Measurements from ENCODE around the gene FMOD.

FMOD gene

DNA sequence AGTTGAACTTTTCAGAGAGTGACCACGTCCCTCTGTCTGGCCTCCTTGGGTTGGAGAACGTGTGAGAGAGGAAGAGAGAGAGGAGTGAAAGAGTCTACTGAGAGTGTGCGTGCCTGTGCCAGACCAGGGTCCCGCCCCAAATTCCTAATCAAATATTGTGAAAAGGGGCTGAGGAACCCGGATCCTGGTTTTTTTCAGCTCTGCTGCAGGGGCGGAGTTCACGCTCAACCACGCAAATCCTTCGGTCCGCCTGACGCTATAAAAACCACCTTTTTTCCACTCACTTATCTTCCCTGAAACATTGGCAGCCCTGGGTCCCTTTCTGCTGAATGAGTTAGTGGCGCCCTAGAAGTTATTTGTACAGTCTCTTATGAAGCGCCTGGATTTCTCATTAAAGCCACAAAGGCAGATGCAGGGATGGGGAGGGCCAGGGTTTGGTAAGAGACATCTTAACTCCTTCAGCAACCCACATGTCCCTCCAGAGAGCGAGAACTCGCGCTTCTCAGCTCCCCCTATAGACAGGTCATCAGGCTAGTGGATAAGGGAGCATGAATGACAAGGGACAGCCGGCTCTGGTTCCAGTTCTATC is at the start of gene FMOD:
Gene FMOD (minus strand): TSS at position 86 of the 589 bp plus-strand sequence. CDS start 2,852 bp downstream, outside the sequence.
- DNase-seq (ENCODE audit: low spot score) = peak; percentile 6

DNA sequence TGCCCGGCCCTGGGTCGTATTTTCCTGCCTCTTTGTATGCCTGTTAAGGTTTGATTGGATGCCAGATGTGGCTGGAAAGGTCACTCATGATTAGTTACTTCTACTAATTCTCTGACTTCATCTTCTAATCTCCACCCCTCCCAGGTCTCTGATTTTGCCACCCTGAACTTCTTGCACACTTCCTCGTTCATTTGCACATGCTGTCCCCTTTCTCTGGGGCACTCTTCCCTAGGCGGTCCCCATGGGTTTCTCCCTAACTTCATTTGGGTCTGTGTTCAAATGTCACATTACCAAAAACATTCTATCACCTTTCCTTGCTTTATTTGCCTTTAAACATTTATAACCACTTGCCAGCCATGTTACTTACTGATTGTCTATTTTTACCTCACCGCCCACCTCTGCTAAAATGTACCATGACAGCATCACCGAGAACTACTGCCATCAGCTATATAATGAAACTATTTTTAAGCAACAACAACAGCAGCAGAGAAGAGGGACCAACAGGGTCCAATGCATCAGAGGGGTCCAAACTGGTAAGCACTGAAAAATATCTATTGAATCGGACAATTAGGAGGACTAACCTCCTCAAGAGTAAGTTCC is 45.8 kb upstream of the FMOD start:
- DNase-seq (ENCODE audit: low spot score) = no peak

DNA sequence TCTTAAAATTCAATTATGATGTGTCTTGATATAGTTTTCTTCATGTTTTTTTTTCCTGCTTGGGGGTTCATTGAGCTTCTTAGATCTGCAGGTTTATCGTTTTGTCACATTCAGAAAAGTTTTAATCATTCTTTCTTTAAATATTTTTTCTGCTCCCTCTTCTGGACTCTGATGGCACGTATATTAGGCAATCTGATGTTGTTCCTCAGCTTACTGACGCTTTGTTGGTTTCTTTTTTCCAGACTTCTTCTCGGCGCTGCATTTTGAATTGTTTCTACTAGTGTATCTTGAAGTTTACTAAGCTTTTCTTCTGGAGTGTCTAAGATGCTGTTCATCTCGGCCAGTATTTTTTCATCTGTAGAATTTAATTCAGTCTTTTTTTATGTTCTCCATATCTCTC is 44.8 kb upstream of the FMOD start:
- DNase-seq (ENCODE audit: low spot score) = no peak

DNA sequence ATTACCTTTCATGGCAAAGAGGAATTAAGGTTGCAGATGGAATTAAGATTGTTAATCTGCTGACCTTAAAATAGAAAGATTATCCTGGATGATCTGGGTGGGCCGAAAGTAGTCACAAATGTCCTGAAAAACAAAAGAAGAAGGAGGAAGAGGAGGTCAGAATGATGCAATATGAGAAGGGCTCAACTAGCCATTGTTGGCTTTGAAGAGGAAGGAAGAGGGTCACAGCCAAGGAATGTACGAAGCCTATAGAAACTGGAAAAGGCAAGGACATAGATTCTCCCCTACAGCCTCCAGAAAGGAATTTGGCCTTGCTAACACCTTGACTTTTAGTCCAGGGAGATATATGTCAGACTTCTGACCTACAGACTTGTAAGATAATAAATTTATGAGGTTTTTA is 39.4 kb upstream of the FMOD start:
- no peak for DNase-seq (ENCODE audit: low spot score)

DNA sequence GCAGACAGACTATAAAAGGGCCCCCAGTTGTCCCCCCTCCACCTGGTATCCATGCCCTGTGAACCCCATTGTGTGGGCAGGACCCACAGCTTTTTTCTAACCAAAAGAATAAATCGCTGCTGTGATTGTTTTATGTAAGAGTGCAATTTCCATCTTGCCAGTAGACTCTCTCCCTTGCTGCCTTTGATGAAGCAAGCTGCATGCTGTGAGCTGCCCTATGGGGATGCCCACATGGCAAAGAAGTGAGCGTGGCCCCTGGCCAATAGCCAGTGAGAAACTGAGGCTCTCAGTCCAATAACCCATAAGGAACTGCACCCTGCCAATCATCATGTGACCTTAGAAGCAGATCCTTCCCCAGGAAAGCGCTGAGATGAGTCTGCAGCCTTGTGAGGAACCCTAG is 37.8 kb upstream of the FMOD start:
- DNase-seq (ENCODE audit: low spot score) = no peak

DNA sequence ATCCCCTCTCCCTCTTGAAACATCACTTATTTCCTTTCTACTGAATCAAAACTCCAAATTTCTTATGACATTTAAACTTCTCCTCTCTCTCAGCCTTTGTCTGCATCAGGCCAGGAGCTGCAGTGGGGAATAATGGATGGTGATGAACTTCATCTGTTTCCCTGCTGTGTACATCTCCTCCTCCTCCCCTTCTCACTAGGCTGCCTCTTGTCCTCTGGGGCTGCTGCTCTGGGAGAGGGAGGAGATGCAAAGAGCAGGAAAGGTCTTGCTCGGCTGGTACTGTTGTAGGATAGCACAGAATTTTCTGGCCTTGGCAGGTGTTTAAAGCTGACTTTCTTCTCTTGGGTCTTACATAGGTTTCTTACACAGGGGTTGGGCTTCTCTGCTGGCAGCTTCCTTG is 31.1 kb upstream of the FMOD start:
- no peak for DNase-seq (ENCODE audit: low spot score)

DNA sequence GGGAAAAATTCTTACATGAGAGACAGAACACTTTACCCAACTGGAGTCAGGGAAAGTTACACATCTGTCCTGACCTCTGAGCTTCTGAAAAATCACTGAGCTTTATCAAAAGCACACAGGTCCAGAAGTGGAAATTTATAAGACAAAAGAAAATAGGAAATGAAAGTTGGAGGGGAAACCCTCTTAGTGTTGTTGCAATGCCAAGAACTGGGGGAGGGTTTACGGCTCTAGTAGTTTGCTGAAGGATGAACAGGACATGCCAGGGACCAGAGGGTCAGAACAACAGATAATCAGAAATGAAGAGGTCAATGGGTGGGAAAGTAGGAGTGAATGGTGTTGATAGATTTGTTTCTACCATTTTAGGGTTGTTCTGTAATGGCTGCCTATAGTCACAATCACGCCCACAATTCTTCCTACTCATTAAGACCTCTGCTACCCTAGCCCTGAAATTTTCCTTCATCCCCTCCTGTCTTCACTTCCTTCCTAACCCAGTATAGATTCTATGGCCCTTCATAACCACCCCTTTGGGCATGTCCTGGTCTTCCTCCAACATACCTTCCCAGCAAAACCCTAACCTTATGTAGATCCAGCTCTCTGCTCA is 30.3 kb upstream of the FMOD start:
- no peak for DNase-seq (ENCODE audit: low spot score)

DNA sequence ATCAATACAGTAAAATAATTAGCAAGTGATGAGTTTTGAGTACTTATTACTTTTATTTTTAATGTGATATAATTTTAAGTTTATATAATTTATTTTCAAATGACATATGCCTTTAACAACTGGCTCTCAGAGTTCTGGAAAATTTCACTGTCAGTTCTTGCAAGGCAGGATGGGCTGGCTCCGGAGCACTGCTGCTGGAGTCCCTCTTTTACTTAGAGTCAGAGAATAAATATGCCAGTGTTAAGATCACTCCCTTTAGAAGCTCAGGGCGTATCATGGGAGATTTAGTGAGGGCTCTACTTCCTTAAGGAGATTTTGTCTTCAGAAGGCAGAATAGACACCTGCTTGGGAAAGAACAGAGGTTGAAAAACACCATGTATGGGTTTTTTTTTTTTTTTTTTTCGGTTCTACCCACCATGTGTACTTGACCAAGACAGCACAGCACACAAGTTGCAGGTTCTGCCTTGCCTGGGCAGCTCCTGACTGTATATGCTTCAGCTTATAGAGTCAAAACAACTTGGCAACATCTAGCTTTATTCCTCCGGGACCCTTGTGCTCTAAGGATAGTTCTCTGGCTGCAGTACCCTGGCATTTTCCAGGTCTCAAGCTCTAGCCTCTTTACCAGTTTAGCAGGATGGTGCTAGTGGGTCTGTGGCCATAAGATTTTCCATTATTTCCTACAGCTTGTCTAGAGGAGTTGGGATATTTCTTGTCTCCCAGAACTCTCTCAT is 29.7 kb upstream of the FMOD start:
- DNase-seq (ENCODE audit: low spot score) = no peak

DNA sequence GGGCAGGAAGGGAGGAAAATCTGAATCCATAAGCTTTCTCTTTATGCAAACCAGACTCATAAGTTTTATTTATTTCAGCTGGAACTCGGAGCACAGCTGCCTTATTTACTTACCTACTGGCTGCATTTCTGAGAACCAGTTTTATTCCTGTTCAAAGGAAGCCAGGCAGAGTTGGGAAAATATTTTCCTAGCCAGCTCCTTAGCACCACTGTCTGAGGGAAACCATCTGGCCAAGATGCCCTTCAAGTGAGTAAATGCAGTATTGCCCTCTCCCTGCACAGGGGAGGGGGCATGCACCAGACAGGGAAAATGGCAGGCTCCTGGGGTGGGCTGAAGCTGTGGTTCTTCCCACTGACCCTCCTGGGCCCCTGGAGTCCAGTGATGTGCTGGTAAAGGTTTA is 28.9 kb upstream of the FMOD start:
- no peak for DNase-seq (ENCODE audit: low spot score)

DNA sequence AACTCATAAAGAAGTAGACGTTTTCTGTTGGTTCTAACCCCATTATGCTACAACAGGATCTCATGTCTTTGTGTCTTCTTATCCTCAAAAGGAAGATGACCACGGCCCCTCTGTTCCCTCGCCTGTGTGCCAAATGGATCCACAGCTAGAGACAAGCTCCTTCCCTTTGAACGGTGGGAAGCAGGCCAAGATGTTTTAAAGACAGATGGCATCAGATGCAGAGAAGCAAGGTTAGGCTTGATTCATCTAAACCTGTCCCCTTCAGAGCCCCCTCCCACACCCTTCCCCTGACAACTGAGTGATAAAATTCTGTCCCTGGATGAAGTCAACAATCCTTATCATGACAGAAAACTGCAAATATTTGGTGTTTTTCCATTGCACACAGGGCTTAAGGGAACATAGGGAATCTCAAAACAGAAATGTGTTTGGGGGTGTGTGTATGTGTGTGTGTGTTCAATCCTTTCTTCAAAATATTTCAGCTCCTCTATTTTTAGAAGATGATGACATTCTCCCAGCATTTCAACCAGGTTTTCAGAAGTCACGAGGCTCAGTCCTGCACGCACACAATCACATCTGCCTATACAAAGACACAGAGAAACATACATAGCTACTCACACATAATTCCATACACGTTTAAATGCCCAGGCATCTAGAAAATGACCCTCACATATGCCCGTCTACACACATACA is 27.8 kb upstream of the FMOD start:
- no peak for DNase-seq (ENCODE audit: low spot score)

DNA sequence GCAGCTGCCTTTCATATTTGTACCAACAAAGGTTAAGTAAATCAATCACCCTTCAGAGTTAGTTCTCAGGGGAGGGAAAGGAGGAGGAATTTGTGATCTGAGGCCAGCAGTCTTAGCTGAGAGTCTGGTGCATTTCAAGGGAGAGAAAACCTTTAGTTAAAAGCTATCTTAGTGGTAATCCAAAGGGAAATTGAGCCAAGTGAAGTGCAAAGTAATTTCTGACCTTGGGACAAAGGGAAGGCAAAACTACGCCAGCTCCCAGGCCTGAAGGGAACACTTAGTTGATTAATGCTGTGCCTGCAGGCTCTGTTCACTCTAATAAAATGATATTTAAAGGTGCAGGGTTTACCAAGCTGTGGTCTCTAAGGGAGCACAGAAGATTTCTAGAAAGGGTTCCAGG is 23.1 kb upstream of the FMOD start:
- DNase-seq (ENCODE audit: low spot score) = no peak

DNA sequence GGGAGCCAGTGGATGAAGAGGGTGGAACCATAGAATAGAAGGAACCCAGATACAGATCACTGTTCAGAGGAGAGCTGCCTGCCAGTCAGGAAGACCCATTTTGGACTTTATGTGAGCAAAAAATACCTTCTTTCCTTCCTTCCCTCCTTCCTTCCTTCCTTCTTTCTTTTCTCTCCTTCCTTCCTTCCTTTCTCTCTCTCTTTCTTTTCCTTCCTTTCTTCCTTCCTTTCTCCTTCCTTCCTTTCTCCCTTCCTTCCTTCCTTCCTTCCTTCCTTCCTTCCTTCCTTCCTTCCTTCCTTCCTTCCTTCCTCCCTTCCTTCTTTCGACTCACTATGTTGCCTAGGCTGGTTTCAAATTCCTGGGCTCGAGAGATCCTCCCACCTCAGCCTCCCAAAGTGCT is 22.1 kb upstream of the FMOD start:
- no peak for DNase-seq (ENCODE audit: low spot score)

DNA sequence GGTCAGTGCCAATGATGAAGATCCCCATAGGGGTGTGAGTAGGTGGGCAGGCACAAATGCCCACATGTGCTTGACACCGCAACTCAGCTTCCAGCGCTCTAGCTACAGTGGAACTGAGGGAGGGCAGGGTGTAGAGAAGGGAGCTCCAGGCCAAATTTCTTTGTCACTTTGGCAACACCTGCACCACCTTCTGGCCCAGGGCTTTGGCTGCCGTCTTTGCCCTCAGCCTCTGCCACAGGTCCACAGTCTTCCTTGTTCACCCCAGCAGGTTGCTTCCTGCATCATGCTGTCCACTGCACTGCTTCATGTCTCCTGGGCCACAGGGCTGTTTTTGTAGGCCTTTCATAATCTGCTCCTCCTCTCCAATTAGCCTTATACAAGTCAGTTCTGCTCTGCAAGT is 20.4 kb upstream of the FMOD start:
- no peak for DNase-seq (ENCODE audit: low spot score)

DNA sequence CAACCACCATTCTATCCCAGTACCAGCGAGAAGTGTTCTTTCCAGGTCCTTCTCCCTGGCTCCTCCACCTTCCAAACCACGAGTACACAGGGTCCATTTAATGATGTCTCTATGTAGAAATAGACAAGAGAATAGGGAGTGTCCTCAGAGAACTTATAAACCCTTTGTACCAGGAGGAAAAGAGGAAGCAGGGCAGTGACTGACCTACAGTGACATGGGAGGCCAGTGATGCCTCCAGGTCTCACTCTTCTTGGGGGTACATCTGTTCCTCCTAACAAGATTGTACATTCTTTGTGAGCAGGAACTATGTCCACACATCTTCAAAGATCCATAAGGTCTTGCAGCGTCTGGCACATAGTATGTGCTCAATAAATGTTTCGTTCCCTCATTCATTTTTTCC is 18.7 kb upstream of the FMOD start:
- no peak for DNase-seq (ENCODE audit: low spot score)

DNA sequence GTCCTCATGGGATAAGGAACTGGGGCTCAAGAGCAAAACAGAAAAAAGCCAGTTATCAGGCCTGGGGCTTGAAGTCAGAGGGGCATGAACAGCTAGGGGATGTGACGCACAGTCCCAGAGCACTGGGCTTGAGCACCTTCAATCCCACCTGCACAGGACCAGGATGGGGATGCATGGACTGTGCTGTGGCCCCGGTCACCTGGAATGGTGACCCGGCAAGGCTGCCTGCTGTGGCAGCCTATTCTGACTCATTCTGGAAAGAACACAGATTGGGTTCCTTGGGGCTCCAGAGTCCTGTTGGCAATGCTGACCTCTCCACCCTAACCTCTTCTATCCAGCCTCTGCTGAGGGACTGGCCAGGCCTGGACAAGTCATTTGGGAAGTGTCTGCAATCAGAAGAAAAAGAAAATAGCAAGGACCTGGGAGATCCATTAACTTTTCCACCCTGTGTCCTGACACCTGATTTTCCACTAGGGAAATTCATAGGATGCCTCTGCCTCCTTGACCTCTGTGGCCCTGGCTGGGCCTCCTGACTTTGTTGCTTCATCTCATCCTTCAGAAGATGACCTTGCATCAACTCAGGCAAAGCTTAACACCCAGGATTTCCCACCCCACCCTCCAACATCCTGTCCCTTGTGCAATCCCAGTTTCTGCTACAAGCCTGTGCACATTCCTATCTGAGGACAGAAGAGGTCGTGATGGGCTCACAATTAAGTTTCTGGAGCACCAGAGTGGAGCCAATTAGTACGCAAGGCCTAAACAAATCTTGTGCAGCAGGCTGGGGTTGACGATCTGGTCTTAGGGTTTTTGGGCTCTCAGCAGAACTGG is 17.9 kb upstream of the FMOD start:
- no peak for DNase-seq (ENCODE audit: low spot score)

DNA sequence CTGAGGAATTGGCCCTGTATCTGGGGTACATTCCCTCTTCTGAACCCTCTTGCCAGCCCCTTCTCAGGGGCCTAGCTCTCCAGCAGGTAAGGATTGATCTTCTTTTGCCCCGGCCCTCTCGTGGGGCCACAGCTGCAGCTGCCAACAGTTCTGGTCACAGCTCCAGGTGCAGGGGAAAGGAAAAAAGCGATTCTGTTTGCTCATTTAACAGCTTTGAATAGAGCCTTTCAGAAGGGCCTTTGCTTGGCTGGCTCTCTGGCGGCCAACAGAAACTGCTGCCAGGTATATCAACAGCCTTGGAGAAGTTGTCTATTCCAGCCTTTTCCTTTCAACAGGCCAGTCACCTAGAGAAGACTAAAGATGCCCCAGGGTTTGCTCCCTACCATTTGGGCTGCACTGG is 16.1 kb upstream of the FMOD start:
- DNase-seq (ENCODE audit: low spot score) = no peak

DNA sequence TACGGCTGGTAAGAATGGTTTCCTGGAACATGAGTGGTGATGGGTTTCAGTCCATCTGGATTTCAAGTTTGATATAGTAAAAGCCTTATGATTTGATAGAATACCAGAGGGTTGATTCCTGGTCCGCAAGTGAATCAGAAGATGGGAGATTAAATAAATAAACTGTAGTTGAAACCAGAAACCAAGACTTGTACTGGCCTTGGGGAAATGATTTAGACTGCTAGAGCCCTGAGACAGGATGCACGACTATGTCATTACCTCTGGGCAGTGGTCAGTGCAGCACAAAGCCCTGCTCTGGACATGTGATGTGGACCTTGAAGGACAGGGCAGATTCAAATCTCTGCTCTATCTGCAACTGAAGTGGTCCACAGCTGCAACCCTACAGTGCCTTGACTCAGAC is 15.6 kb upstream of the FMOD start:
- no peak for DNase-seq (ENCODE audit: low spot score)

DNA sequence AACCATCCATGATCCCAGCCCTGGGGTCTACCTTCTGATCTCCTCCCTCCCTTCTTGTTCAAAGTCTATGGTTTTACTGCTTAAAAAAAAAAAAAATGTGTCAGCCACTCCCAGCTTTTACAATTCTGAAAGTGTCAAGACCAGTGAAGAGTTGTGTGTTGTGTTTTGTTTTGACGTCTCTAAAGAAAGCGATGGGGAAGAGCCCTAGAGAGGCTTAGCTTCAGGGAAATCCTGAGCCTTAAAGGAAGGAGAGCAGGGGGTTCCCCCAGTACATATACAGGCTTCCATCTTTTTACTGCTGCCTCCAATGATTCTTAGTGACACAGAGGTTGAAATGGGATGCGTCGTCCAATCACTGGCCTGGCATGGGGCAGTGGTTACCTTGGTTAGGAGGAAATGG is 13.9 kb upstream of the FMOD start:
- DNase-seq (ENCODE audit: low spot score) = no peak

DNA sequence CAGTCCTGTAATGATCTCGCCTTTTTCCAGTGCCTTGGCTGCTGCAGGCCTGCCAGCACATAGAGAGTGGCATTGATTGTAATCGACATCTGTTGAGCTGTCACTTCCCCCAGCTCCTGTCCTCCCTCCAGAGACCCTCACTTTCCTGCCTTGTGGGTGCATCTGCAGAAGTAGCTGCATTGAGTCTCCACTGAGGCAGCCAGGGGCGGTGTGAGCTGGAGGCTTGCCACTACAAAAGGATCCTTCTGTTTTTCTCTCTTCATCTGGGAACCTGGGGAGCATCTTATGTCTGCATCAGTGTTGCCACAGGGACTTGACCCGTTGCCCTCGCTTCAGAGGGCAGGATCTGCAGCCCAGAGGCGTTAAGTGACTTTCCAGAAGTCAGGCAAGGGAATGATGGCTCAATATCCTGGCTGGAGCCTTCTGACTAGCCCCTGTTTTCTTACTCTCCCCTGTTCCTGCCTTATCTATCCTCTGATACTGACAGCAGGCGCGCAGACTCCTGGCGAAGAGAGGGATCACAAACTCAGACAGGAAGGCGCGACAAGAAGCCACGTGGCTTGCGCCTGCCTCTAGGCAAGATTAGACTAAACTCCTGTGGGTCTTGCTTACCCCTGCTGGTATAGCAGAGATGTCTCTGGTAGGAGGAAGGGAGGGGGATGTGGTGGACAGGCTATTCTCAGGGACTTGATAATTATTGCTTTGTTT is 13.3 kb upstream of the FMOD start:
- DNase-seq (ENCODE audit: low spot score) = no peak

DNA sequence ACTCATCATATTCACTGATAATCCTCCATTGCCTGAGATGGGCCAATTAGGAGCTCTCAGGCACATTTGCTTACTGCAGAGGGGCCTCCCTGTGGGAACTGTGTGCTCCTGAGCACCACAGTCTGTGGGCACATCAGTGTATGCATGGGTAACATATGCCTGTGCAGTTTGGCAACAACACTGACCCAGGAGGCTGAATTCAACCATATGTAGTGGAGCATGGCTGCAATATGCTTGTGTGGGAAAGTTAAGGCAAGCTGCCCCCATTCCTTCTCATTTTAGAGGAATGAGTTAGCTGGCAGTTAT is 11.8 kb upstream of the FMOD start:
- no peak for DNase-seq (ENCODE audit: low spot score)

DNA sequence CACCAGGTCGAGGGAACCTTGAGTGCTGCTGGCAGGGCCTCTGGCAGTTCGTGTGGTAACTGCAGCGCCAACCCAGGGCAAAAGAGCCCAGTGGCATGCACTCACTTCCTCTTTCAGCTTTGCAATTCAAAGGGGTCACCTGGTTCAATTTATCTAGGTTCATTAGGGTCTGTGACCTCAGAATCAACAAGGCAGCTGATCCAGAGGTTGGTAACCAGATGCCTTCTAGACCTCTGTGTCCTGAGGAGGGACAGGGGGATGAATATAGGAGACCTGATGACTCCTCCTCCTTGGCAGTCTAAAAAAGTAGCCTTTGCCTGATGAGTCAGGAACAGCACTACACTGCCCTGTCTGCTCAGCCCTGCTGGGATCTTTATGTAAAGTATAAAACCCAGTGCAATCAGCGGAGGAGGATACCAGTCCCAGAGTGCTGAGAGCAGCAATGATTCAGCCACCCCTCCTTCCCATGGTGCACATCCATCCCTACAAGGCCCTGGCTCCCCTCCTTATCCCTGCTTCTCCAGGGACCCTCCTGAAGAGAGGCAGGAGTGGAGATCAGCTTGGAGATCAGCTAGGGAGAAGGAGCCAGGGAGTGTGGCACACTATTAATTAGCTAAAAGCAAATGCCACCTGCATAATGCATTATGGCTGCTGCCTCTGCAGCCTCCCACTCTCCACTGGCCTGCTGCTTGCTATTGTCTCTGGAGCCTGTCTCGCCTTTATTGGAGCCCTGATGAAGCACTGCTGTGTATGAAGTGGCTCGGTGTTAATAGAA is 11.2 kb upstream of the FMOD start:
- DNase-seq (ENCODE audit: low spot score) = no peak
